ENCODE results near the gene LPP.

Gene LPP

DNA sequence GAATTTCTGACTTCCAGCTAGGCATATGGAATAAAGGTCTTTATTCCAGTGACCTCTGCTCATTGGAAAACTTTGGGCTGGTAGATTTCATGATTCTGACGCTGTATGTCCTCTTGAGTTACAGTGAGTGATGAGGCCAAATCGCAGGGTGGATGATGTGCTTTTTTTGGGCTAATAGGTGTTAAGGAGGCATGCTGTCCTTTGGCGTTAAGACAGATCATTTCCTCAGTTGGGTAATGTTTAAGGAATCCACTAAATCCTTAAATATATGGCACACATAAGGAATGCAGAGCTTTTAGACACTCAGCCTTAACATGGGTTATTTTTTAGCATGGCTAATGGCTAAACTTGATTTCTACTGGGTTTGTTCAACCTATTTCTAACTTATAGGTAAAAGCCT, 87.9 kb downstream of the LPP start:
- TF ChIP-seq, protein P1, sequence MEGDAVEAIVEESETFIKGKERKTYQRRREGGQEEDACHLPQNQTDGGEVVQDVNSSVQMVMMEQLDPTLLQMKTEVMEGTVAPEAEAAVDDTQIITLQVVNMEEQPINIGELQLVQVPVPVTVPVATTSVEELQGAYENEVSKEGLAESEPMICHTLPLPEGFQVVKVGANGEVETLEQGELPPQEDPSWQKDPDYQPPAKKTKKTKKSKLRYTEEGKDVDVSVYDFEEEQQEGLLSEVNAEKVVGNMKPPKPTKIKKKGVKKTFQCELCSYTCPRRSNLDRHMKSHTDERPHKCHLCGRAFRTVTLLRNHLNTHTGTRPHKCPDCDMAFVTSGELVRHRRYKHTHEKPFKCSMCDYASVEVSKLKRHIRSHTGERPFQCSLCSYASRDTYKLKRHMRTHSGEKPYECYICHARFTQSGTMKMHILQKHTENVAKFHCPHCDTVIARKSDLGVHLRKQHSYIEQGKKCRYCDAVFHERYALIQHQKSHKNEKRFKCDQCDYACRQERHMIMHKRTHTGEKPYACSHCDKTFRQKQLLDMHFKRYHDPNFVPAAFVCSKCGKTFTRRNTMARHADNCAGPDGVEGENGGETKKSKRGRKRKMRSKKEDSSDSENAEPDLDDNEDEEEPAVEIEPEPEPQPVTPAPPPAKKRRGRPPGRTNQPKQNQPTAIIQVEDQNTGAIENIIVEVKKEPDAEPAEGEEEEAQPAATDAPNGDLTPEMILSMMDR (IDR thresholded peaks at IDR 0.05; ENCODE audit: low read depth, low read length, missing control alignments): no peak
- DNase-seq (ENCODE audit: extremely low read depth, low read depth): no peak
- H3K4me3 ChIP-seq (replicated peaks; ENCODE audit: low read depth, low read length): no peak overlapping the region

DNA sequence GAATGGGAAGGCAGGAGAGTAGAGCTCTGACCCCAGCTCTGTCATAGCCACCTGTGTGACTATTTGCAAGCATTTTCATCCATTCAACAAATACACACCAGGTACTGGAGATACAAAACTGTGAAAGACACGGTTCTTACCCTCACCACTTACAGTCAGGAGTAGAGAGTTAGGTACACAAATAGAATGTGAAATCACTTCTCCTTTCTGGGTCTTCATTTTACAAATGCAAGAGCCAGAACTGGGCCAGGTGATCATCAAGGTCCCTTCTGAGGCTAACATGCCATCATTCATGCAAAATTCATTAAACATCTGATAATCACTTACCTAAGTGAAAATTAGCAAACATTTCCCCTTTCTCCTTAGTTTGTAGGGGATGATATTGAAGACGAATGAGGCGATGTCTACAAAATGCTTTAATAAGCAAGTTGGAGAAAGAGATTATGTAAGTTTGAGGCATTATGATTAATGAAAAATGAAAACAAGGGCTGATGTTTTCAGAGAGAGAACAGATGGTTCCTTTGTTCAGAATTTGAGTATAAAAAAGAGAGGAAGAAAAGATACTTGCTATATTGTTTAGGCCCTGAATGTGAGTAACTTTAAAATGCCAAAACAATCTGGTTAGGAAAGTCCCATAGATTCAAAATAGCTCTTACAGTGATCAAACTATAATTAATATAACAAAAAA, 88.6 kb downstream of the LPP start:
- TF ChIP-seq, protein P1 (IDR thresholded peaks at IDR 0.05; ENCODE audit: low read depth, low read length, missing control alignments): no peak
- no peak for DNase-seq (ENCODE audit: extremely low read depth, low read depth)
- no peak overlapping the region for H3K4me3 ChIP-seq (replicated peaks; ENCODE audit: low read depth, low read length)

DNA sequence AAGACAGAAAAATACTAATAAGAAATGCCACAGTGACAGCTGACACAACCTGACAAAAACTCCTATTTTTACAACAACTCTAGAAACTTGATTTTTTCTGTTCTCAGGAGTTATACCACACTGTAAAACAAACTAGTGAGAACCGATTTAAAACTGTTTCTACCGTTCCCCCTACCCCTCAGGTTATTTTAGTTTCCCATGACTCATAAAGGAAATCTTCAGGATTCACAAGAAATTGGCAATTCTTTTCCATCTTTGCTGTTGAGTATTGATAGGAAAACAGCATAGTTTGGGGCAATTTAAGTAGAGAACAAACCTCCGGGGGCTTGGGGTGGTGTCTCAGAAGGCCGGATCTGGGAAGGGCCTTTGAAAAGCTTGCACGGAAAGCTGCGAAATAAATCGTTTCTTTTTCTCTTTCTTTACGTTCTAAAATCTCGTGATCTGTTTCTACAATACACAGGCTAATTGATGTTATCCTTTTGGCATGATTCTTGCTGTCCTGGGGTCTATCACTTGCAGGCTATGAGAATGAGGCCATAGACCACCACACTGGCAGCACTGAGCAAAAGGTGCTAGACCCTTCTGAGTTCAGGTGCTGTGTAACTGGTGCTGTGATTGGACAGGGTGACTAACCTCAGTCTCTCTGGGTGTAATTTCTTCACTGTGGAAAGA, 89.3 kb downstream of the LPP start:
- TF ChIP-seq, protein P1 (IDR thresholded peaks at IDR 0.05; ENCODE audit: low read depth, low read length, missing control alignments): no peak
- no peak overlapping the region for H3K4me3 ChIP-seq (replicated peaks; ENCODE audit: low read depth, low read length)

DNA sequence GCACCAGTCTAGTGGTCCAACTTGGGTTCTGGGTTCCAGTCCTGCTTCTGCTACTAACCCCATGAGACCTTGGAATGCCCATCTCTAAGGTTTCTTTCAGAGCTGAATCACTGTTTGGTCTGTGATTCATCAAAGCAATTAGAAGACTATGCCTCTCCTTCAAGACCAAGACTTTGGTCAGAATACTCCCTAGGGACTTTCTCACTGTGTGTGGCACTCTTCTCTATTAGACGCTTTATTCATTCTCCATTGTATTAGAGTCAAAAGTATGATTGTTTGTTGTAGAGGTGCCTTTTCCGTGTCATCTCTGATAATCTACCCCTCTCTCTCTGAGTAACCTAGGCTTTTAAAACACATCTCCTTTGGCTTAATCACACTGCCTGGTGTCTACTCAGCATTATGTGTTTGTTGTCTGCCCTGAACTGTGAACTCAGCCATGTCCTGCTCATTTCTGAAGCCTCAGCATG, 90.5 kb downstream of the LPP start:
- H3K4me3 ChIP-seq (replicated peaks; ENCODE audit: low read depth, low read length): no peak overlapping the region
- TF ChIP-seq, protein P1 (IDR thresholded peaks at IDR 0.05; ENCODE audit: low read depth, low read length, missing control alignments): no peak
- DNase-seq (ENCODE audit: extremely low read depth, low read depth): no peak

More for the DNA sequence above, 89.3 kb downstream of the LPP start:
- no peak for DNase-seq (ENCODE audit: extremely low read depth, low read depth)

- DNase-seq (ENCODE audit: extremely low read depth, low read depth): no peak
- TF ChIP-seq, protein P1 (IDR thresholded peaks at IDR 0.05; ENCODE audit: low read depth, low read length, missing control alignments): no peak
- no peak overlapping the region for H3K4me3 ChIP-seq (replicated peaks; ENCODE audit: low read depth, low read length)
Observed at GRCh38 chr3:188246905-188247304, 92.9 kb downstream of the LPP start.

DNA sequence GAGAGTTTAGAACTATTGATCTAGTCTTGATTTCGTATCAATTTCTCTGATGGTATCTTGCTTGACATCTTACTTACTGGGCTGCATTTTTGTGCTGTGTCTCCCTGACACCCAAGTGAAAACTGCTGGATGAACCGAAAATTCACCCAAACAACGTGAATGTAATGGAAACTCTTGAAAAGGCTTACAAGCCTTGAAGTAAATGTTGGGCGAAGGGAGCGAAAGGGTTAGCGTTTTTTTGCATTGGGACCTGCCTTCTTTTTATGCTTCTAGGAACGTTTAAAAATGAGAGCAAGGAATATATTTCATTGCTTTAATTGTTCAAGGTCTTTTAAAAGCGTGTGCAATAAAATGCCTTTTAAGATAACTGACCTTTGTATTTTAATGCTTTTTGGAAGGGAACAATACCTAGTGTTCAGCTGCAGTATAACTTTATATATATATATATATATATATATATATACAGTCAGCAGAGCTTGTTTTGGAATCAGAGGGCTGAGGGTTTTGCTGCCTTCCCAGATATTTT, 94.1 kb downstream of the LPP start:
- H3K4me3 ChIP-seq (replicated peaks; ENCODE audit: low read depth, low read length): no peak overlapping the region

More for the DNA sequence above, 94.1 kb downstream of the LPP start:
- TF ChIP-seq, protein P1 (IDR thresholded peaks at IDR 0.05; ENCODE audit: low read depth, low read length, missing control alignments): no peak
- no peak for DNase-seq (ENCODE audit: extremely low read depth, low read depth)
